Measurements from ENCODE around the gene CSF2RB.

DNA sequence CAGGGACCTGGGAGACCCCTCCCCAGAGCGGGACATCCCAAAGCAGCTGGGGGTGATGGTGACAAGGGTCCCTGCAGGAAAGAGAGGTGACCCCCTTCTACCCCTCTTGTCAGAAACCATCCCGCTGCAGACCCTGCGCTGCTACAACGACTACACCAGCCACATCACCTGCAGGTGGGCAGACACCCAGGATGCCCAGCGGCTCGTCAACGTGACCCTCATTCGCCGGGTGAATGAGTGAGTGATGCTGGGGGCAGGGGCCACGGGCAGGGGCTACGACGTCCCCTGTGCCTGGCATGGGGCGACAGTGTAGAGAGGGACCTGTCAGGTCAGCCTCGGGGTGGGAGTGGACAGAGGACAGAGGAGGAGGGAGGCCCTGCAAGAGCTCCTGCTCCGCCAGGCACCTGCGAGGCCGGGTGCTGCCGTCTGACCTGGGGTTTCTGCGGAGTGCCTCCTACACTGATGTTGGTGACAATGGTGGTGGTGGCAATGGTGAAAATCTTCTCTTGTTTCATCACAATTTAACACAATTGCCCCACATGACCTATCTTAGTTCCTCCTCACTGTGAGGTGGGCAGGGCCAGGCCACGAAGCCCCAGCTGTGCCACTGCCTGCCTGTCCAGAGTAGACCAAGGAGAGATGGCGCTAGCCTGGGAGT, 9.8 kb downstream of the CSF2RB start:
- TF ChIP-seq, protein P1, sequence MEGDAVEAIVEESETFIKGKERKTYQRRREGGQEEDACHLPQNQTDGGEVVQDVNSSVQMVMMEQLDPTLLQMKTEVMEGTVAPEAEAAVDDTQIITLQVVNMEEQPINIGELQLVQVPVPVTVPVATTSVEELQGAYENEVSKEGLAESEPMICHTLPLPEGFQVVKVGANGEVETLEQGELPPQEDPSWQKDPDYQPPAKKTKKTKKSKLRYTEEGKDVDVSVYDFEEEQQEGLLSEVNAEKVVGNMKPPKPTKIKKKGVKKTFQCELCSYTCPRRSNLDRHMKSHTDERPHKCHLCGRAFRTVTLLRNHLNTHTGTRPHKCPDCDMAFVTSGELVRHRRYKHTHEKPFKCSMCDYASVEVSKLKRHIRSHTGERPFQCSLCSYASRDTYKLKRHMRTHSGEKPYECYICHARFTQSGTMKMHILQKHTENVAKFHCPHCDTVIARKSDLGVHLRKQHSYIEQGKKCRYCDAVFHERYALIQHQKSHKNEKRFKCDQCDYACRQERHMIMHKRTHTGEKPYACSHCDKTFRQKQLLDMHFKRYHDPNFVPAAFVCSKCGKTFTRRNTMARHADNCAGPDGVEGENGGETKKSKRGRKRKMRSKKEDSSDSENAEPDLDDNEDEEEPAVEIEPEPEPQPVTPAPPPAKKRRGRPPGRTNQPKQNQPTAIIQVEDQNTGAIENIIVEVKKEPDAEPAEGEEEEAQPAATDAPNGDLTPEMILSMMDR (optimal IDR thresholded peaks at IDR 0.05 in 1 of 3, IDR thresholded peaks at IDR 0.05 in 1 of 3, conservative IDR thresholded peaks at IDR 0.05 in 1 of 3; ENCODE audit: extremely low read depth in 1 of 3, insufficient read depth in 2 of 3, low read length in 3 of 3) = no peak
- TF ChIP-seq EZH2 (IDR thresholded peaks at IDR 0.05; ENCODE audit: low read length) = no peak
